RWPE1 (cell line): Measurements from ENCODE around the gene LRRC52.

Experiments
- CTCF ChIA-PET: fragments of 350-600 bp; sonication (Branson Sonifier 250); formaldehyde crosslinking; extraction: SDS; loops from one replicate; lab custom pipeline; 2021; lab: Yijun Ruan, JAX
- POLR2A ChIA-PET: fragments of 400-600 bp; formaldehyde crosslinking; extraction: SDS; loops from one replicate; lab custom pipeline; 2020; ENCODE audit warnings: antibody characterized with exemption; ENCODE audit not compliant: low non-redundant PET; lab: Yijun Ruan, JAX
- DNase-seq: peaks from one replicate; pipeline ENCODE4 v3.0.0; 2012; ENCODE audit warnings: low spot score
- H3K27ac ChIP-seq: fragments of 450-650 bp; 2 replicates; pipeline ENCODE4 v1.5.1; 2017
- CTCF ChIP-seq: fragments of 450-650 bp; conservative IDR thresholded peaks from 2 replicates; pipeline ENCODE4 v1.5.1; 2017; ENCODE audit warnings: low read depth, mild to moderate bottlenecking

The LRRC52 gene

DNA sequence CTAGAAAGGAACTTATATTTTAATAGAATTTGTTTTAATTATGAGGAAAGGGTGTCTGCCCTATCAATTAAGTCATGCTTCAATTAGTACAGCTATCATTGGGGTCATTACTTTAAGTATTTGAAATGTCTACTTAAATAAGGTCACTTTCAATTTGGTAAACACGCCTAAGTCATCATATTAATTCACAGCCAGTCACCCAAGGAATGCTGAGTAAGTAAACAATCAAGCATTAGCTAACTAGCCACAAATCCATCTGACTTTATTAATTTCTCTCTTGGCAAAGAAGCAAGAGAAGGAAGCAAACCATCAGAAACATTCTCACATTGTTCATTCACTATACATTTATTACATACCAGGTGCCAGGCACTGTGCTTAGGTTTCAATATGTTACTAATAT, 1.2 kb upstream of the LRRC52 start:
- H3K27ac ChIP-seq = no peak overlapping the region
- DNase-seq = no peak
- POLR2A ChIA-PET = no interaction called here
- no peak for TF ChIP-seq CTCF
- CTCF ChIA-PET = no interaction called here

DNA sequence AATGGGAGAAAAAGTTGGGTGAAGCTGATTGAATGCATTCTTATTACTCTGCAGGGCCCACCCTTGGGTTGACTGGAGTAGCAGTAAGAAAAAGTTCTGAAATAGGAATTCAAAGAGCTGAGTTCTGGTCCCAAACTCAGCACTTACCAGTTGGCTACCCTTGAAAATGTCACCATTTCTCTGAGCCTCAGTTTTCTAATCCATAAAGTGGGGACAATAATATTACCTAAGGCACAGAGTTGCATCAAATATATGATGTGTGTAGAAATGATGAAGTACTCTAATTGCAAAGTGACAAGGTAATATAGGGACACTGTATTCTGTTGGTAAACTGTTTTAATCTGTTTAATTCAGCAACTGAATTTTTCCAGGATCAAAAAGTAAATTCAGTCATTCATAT, 1.2 kb downstream of the LRRC52 start:
- TF ChIP-seq CTCF = no peak
- H3K27ac ChIP-seq = no peak overlapping the region
- POLR2A ChIA-PET = no interaction called here
- no peak for DNase-seq
- CTCF ChIA-PET = no interaction called here

- CTCF ChIA-PET = no interaction called here
- no peak for DNase-seq
- POLR2A ChIA-PET = interaction anchor here (0.5 kb wide), 1 partner anchor 1448 kb away, joined by 3 read pairs; no protein-coding TSS in a partner anchor
- TF ChIP-seq CTCF = no peak
- no peak overlapping the region for H3K27ac ChIP-seq
These were observed 2.2 kb downstream of the LRRC52 start for GRCh38 chr1:165545974-165546373.

DNA sequence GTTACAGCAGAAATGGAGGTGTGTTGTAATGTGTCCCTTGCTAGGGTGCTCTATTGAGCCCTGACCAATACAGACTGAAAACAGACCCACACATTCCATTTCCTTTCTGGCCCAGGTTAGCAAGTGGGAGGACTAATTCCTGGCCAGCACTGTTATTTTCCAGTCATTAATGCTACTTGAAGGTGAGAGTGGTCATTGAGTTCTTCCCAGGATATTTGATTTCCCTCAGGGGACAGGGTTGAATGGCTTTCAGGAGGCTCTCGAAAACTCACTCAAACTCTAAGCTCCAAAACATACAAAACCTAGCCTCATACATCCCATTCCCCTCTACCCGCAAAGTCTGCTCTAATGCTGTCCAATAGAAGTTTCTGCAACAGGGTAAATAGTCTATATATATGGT, 6.2 kb downstream of the LRRC52 start:
- no peak for DNase-seq
- ChIA-PET CTCF (no interaction called here), POLR2A (no interaction called here)
- TF ChIP-seq CTCF = no peak
- no peak overlapping the region for H3K27ac ChIP-seq

DNA sequence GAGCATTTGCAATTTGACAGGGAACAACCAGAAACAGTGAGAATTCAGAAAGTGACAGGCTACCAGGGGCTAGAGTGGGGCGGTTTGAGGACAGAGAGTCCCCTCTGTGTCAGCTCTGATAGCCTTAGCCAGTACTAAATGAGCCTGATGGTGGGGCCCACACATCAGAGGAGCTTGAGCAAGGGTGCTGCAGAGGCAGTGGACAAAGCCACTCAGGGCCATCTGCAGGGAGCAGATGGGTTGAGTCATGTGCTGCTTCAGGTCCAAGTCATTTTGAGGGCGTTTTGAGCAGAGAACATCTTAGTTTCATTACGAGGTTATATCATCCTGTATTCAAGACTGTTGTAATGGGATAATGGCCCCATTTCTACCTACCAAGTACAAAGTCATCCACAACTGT, 7.7 kb downstream of the LRRC52 start:
- ChIA-PET CTCF (no interaction called here), POLR2A (no interaction called here)
- no peak for TF ChIP-seq CTCF

DNA sequence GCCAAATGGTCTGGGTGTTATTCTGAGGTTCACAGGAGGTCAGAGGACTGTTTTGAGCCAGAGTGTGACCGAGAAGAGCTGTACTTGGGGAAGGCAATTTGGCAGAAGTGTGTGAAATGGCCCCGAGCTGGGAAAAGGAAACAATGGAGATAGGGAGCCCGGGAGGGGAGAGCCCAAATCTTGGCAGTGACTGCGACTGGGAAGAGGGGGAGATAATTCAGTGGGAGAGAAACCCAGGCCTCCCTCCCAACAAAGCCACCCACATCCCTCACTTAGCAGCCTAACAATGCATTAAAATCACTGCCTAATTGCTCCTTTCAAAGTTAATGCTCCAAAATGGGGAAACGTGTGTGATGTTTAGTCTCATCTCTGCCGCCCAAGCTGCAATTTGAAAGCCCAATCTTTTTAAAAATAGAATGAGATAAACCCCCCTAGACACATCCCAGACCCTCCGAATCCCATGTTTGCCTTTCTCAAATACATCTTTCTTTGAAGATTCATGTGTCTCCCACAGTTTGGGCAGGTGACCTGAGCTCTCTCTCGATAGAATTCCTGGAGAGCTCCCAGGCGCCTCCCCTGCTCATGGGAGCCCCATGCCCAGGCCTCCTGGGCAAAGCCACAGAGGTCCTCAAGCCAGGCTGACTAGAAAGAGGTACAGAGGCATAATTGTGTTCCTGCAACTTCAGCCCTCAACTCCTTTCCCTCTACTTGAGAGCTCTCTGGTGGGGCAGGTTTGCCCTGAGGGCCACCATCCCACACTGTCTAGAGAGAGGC, 17.3 kb downstream of the LRRC52 start:
- DNase-seq = no peak
- CTCF ChIA-PET = no interaction called here
- POLR2A ChIA-PET = no interaction called here
- H3K27ac ChIP-seq = no peak overlapping the region
- no peak for TF ChIP-seq CTCF

More for the DNA sequence above, 7.7 kb downstream of the LRRC52 start:
- DNase-seq = no peak
- no peak overlapping the region for H3K27ac ChIP-seq
